ENCODE results near the gene NAXE. TPM values are rescaled to one million over a fixed set of nuclear protein-coding genes. Genes with fewer than 3 reads are reported as not detected.
"Not testable (repeated sequence)": the region's sequence is repeated elsewhere in the genome, so short reads cannot be mapped to it uniquely, and the experiment has no call there.

Gene NAXE
- total and polyA plus RNA-seq, 2 experiments from 2014 or later: 117 to 198 TPM

DNA sequence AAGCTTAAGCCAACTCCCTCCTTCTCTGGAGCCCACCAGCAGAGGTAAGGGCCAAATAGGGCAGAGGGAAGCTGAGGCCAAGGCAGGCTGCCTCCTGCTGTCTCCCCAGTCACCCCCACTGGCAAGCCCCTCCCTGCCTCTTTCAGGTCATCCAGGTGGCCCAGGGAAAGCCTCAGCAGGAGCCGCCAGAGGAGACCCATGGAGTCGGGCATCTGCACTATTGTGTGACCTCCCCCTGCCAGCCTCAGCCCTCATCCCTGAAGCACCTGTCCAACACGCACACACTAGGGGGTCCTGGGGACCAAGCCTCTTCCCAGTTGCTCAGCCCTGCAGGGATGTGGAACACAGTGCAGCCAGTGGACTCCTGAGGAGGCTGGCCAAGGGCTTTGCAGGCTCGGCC, 5.3 kb upstream of the NAXE start:
- no peaks in the 10 kb centered on the region for H3K9me3 ChIP-seq (ENCODE audit: low read depth)
- no peak for DNase-seq (ENCODE audit: low spot score)
- TF ChIP-seq EZH2 (IDR thresholded peaks at IDR 0.05; ENCODE audit: borderline replicate concordance) (no peak), EZH2phosphoT487 (IDR thresholded peaks at IDR 0.05; ENCODE audit: low read depth, severe bottlenecking, unreplicated experiment) (no peak)
- TF ChIP-seq, protein P1, sequence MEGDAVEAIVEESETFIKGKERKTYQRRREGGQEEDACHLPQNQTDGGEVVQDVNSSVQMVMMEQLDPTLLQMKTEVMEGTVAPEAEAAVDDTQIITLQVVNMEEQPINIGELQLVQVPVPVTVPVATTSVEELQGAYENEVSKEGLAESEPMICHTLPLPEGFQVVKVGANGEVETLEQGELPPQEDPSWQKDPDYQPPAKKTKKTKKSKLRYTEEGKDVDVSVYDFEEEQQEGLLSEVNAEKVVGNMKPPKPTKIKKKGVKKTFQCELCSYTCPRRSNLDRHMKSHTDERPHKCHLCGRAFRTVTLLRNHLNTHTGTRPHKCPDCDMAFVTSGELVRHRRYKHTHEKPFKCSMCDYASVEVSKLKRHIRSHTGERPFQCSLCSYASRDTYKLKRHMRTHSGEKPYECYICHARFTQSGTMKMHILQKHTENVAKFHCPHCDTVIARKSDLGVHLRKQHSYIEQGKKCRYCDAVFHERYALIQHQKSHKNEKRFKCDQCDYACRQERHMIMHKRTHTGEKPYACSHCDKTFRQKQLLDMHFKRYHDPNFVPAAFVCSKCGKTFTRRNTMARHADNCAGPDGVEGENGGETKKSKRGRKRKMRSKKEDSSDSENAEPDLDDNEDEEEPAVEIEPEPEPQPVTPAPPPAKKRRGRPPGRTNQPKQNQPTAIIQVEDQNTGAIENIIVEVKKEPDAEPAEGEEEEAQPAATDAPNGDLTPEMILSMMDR (IDR thresholded peaks at IDR 0.05; ENCODE audit: poor library complexity): no peak
- H4K20me1 ChIP-seq (ENCODE audit: insufficient read depth, poor library complexity, severe bottlenecking): no peaks in the 10 kb centered on the region
- no peak overlapping the region for H3K27ac ChIP-seq
- H3K4me2 ChIP-seq: no peak overlapping the region
- no peaks in the 10 kb centered on the region for H3K9me2 ChIP-seq (replicated peaks; ENCODE audit: insufficient read depth)
- no peak overlapping the region for H3K4me3 ChIP-seq
- no peaks in the 10 kb centered on the region for H3K79me2 ChIP-seq
- no peaks in the 10 kb centered on the region for H3K4me1 ChIP-seq (ENCODE audit: insufficient read depth)
- 65% methylated on average over 4 of the region's 4 CpGs for WGBS (ENCODE audit: low lambda C conversion rate, missing lambda C conversion rate)
- H2AFZ ChIP-seq: no peak overlapping the region
- H3K36me3 ChIP-seq (replicated peaks; ENCODE audit: insufficient read depth, low read depth): no peaks in the 10 kb centered on the region
- no peaks in the 10 kb centered on the region for H3K27me3 ChIP-seq

GRCh38 chr1:156586892-156587477, 4.6 kb upstream of the NAXE start:
- no peak overlapping the region for H3K4me2 ChIP-seq
- no peaks in the 10 kb centered on the region for H3K9me2 ChIP-seq (replicated peaks; ENCODE audit: insufficient read depth)
- TF ChIP-seq EZH2 (IDR thresholded peaks at IDR 0.05; ENCODE audit: borderline replicate concordance) (no peak), EZH2phosphoT487 (IDR thresholded peaks at IDR 0.05; ENCODE audit: low read depth, severe bottlenecking, unreplicated experiment) (no peak)
- TF ChIP-seq, protein P1 (IDR thresholded peaks at IDR 0.05; ENCODE audit: poor library complexity): no peak
- H3K27ac ChIP-seq: no peak overlapping the region
- no peaks in the 10 kb centered on the region for H4K20me1 ChIP-seq (ENCODE audit: insufficient read depth, poor library complexity, severe bottlenecking)
- H2AFZ ChIP-seq: no peak overlapping the region
- 88% methylated on average over 3 of the region's 3 CpGs for WGBS (ENCODE audit: low lambda C conversion rate, missing lambda C conversion rate)
- no peak for DNase-seq (ENCODE audit: low spot score)
- H3K4me3 ChIP-seq: no peak overlapping the region
- H3K27me3 ChIP-seq: no peaks in the 10 kb centered on the region
- no peaks in the 10 kb centered on the region for H3K9me3 ChIP-seq (ENCODE audit: low read depth)
- H3K36me3 ChIP-seq (replicated peaks; ENCODE audit: insufficient read depth, low read depth): no peaks in the 10 kb centered on the region
- peaks cover 2% of the 10 kb centered on the region for H3K79me2 ChIP-seq
- no peaks in the 10 kb centered on the region for H3K4me1 ChIP-seq (ENCODE audit: insufficient read depth)

DNA sequence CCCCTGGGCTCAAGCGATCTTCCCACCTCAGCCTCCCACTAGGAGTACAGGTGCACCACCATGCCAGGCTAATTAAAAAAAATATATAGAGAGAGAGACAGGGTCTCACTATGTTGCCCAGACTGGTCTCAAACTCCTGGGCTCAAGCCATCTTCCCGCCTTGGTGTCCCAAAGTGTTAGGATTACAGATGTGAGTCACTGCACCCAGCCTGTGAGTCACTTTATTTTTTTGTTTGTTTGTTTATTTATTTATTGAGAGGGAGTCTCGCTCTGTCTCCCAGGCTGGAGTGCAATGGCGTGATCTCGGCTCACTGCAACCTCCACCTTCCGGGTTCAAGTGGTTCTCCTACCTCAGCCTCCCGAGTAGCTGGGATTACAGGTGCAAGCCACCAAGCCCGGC, 3.6 kb upstream of the NAXE start:
- H3K4me1 ChIP-seq (ENCODE audit: insufficient read depth); H2AFZ ChIP-seq; H3K9me3 ChIP-seq (ENCODE audit: low read depth); H3K4me2 ChIP-seq; H3K9me2 ChIP-seq (replicated peaks; ENCODE audit: insufficient read depth); H3K36me3 ChIP-seq (replicated peaks; ENCODE audit: insufficient read depth, low read depth); H3K4me3 ChIP-seq; H3K27me3 ChIP-seq; H4K20me1 ChIP-seq (ENCODE audit: insufficient read depth, poor library complexity, severe bottlenecking); DNase-seq (ENCODE audit: low spot score); H3K27ac ChIP-seq: not testable (repeated sequence)
- peaks cover 11% of the 10 kb centered on the region for H3K79me2 ChIP-seq
- WGBS (ENCODE audit: low lambda C conversion rate, missing lambda C conversion rate): 87% methylated on average over 8 of the region's 8 CpGs

- no peaks in the 10 kb centered on the region for H3K9me3 ChIP-seq (ENCODE audit: low read depth)
- 76% methylated on average over 5 of the region's 5 CpGs for WGBS (ENCODE audit: low lambda C conversion rate, missing lambda C conversion rate)
- H3K79me2 ChIP-seq: peaks cover 12% of the 10 kb centered on the region
- H3K36me3 ChIP-seq (replicated peaks; ENCODE audit: insufficient read depth, low read depth): no peaks in the 10 kb centered on the region
- no peaks in the 10 kb centered on the region for H3K9me2 ChIP-seq (replicated peaks; ENCODE audit: insufficient read depth)
- no peak overlapping the region for H3K4me3 ChIP-seq
- no peak overlapping the region for H2AFZ ChIP-seq
- TF ChIP-seq EZH2phosphoT487 (IDR thresholded peaks at IDR 0.05; ENCODE audit: low read depth, severe bottlenecking, unreplicated experiment) (no peak), EZH2 (IDR thresholded peaks at IDR 0.05; ENCODE audit: borderline replicate concordance) (no peak)
- TF ChIP-seq, protein P1 (IDR thresholded peaks at IDR 0.05; ENCODE audit: poor library complexity): no peak
- no peak overlapping the region for H3K27ac ChIP-seq
- H3K27me3 ChIP-seq: no peaks in the 10 kb centered on the region
- no peaks in the 10 kb centered on the region for H4K20me1 ChIP-seq (ENCODE audit: insufficient read depth, poor library complexity, severe bottlenecking)
- no peak overlapping the region for H3K4me2 ChIP-seq
- H3K4me1 ChIP-seq (ENCODE audit: insufficient read depth): peaks cover 3% of the 10 kb centered on the region
- no peak for DNase-seq (ENCODE audit: low spot score)
Measured at GRCh38 chr1:156589546-156589945, 2.0 kb upstream of the NAXE start.
